AG04449 (cell line): ENCODE measurements around the gene NPAS3.

ENCODE experiments used
- CTCF ChIA-PET: fragments of 350-600 bp; formaldehyde crosslinking; extraction: SDS; loops from one replicate; lab custom pipeline; 2021; ENCODE audit warnings: antibody characterized with exemption; lab: Yijun Ruan, JAX
- POLR2A ChIA-PET: fragments of 400-600, 350-600 bp; formaldehyde crosslinking; extraction: SDS; loops from one replicate; lab custom pipeline; 2020; ENCODE audit warnings: antibody characterized with exemption, inconsistent platforms; lab: Yijun Ruan, JAX
- DNase-seq: peaks from one replicate; pipeline ENCODE4 v3.0.0-alpha.2; 2010; ENCODE audit warnings: low read depth, low spot score
- H3K4me3 ChIP-seq: 2 replicates; pipeline ENCODE4 v1.5.1; 2011; ENCODE audit warnings: low read depth, mild to moderate bottlenecking, control low read depth, low read length
- TF ChIP-seq, protein P1 (sequence below): IDR thresholded peaks from one replicate; pipeline ENCODE4 v1.5.1; 2011; ENCODE audit warnings: mild to moderate bottlenecking, moderate library complexity, low read length, control low read depth, inconsistent platforms; ENCODE audit not compliant: insufficient read depth; ENCODE audit errors: missing control alignments

NPAS3 gene

DNA sequence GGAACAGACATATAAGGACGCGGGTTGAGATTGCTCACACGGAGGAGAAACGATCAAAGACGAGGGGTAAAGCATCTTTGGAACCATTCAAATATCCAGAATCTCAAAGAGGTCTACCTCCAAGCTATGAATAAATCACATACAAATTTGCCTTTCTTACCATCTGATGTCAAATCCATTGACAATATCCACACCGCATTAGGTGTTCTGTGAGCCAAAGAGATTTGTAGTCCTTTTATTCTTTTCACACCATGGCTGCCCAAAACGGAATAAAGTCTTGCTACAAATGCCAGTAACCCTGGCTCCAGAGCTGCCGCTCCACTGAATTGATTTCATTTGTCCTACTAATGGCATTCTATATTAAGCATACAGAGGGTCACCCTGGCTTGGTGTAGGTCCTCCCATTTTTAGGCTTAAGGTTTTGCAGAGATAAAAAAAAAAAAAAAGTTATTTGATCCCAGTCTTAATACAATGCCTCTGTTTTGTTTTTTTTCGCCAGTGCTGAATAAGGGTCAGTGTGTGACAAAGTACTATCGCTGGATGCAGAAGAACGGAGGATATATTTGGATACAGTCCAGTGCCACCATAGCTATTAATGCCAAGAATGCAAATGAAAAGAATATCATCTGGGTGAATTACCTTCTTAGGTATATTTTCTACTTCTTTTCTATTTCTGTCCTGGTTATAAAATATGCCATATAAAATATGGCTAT is 854.9 kb downstream of the NPAS3 start:
- H3K4me3 ChIP-seq, result no peak overlapping the region
- ChIA-PET POLR2A (no interaction called here), CTCF (interaction anchor here (0.8 to 4.2 kb wide), 45 partner anchors 10 to 1217 kb away, joined by 3 to 35 read pairs (median 4); no protein-coding TSS in a partner anchor)
- TF ChIP-seq, protein P1, sequence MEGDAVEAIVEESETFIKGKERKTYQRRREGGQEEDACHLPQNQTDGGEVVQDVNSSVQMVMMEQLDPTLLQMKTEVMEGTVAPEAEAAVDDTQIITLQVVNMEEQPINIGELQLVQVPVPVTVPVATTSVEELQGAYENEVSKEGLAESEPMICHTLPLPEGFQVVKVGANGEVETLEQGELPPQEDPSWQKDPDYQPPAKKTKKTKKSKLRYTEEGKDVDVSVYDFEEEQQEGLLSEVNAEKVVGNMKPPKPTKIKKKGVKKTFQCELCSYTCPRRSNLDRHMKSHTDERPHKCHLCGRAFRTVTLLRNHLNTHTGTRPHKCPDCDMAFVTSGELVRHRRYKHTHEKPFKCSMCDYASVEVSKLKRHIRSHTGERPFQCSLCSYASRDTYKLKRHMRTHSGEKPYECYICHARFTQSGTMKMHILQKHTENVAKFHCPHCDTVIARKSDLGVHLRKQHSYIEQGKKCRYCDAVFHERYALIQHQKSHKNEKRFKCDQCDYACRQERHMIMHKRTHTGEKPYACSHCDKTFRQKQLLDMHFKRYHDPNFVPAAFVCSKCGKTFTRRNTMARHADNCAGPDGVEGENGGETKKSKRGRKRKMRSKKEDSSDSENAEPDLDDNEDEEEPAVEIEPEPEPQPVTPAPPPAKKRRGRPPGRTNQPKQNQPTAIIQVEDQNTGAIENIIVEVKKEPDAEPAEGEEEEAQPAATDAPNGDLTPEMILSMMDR, result no peak
- no peak for DNase-seq

DNA sequence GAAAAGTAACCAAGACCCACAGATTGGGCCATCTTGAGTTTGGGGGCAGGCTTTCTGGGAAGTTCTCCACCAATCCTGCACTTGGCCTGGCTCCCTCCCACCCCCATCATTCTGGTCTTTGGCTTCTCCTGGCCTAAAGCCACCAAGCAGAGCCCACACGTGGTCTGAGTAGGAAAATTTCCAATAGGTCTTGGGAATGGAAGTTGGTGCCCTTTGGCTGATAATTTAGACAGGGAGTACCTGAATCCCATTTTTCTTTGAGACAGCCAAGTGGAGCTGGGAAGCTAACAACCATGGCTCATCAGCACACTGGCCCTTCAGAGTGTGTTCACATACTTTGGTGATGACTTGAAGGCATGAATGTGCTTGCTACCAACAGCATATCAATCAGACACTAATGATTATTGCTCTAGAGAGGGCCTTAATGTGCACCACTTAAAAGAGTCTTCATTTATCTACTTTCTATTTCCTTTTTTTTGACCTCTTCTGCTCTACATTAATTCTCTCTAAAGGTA is 856.2 kb downstream of the NPAS3 start:
- POLR2A ChIA-PET, result no interaction called here
- TF ChIP-seq, protein P1, result no peak
- no peak for DNase-seq
- no peak overlapping the region for H3K4me3 ChIP-seq
- CTCF ChIA-PET, result interaction anchor here (0.9 to 4.2 kb wide), 6 partner anchors 9 to 1219 kb away, joined by 3 to 35 read pairs (median 3); no protein-coding TSS in a partner anchor

DNA sequence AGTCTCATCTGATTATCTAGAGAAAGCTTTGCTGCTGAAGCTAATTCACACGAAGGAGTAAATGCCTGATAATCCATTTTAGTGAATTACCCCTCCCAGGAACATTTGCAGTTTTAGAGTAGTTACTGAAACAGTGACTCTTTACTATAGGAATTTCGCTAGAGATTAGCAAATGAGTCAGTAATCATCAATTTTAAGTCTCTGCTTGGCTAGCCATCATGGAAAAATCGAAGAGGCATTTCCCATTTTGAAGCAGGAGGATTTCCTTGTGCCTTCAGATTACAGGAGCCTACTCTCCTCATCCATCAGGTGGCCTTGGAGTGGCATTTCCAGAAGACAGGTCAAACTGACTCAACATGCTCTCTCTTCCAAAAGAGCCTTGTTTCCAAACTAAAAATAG is 857.7 kb downstream of the NPAS3 start:
- TF ChIP-seq, protein P1, result no peak
- no peak for DNase-seq
- no peak overlapping the region for H3K4me3 ChIP-seq
- POLR2A ChIA-PET, result no interaction called here
- CTCF ChIA-PET, result no interaction called here

DNA sequence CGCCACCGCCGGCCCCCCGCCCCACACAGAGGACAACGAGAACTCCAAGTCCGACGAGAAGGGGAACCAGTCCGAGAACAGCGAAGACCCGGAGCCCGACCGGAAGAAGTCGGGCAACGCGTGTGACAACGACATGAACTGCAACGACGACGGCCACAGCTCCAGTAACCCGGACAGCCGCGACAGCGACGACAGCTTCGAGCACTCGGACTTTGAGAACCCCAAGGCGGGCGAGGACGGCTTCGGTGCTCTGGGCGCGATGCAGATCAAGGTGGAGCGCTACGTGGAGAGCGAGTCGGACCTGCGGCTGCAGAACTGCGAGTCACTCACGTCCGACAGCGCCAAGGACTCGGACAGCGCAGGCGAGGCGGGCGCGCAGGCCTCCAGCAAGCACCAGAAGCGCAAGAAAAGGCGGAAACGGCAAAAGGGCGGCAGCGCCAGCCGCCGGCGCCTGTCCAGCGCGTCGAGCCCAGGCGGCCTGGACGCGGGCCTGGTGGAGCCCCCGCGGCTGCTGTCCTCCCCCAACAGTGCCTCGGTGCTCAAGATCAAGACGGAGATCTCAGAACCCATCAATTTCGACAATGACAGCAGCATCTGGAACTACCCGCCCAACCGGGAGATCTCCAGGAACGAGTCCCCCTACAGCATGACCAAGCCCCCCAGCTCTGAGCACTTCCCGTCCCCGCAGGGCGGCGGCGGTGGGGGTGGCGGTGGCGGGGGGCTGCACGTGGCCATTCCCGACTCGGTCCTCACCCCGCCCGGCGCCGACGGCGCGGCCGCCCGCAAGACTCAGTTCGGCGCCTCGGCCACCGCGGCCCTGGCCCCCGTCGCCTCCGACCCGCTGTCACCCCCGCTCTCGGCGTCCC is 861.3 kb downstream of the NPAS3 start:
- TF ChIP-seq, protein P1, result no peak
- CTCF ChIA-PET, result no interaction called here
- no peak for DNase-seq
- POLR2A ChIA-PET, result no interaction called here
- no peak overlapping the region for H3K4me3 ChIP-seq

DNA sequence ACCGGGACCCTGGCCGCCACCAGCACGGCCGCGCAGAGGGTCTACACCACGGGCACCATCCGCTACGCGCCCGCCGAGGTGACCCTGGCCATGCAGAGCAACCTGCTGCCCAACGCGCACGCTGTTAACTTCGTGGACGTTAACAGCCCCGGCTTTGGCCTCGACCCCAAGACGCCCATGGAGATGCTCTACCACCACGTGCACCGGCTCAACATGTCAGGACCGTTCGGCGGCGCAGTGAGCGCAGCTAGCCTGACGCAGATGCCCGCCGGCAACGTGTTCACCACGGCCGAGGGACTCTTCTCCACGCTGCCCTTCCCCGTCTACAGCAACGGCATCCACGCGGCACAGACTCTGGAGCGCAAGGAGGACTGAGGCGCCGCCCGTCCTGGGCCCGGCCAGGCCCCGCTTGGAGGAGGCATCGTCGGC is 862.1 kb downstream of the NPAS3 start:
- ChIA-PET POLR2A (no interaction called here), CTCF (no interaction called here)
- H3K4me3 ChIP-seq, result no peak overlapping the region
- TF ChIP-seq, protein P1, result no peak
- no peak for DNase-seq
